Cardiac fibroblast (primary cell): ENCODE results near the gene NFE2L2.

ENCODE experiments used
- DNase-seq, 2 donors: peaks; one replicate each; pipeline versions ENCODE4 v3.0.0 to v3.0.0-alpha.2; 2010; ENCODE audit warnings: low read depth in 2 of 2
- H3K4me3 ChIP-seq, 2 donors: replicated peaks in 1 of 2; 1 replicate in 1 of 2; 2 replicates in 1 of 2; pipeline ENCODE4 v1.5.1; 2011; ENCODE audit warnings: low read depth in 2 of 2, low read length in 2 of 2, mild to moderate bottlenecking in 2 of 2, moderate library complexity in 1 of 2
- TF ChIP-seq, protein P1 (sequence below): IDR thresholded peaks from one replicate; pipeline ENCODE4 v1.5.1; 2011; ENCODE audit warnings: low read depth, mild to moderate bottlenecking, low read length, inconsistent platforms

The NFE2L2 gene

DNA sequence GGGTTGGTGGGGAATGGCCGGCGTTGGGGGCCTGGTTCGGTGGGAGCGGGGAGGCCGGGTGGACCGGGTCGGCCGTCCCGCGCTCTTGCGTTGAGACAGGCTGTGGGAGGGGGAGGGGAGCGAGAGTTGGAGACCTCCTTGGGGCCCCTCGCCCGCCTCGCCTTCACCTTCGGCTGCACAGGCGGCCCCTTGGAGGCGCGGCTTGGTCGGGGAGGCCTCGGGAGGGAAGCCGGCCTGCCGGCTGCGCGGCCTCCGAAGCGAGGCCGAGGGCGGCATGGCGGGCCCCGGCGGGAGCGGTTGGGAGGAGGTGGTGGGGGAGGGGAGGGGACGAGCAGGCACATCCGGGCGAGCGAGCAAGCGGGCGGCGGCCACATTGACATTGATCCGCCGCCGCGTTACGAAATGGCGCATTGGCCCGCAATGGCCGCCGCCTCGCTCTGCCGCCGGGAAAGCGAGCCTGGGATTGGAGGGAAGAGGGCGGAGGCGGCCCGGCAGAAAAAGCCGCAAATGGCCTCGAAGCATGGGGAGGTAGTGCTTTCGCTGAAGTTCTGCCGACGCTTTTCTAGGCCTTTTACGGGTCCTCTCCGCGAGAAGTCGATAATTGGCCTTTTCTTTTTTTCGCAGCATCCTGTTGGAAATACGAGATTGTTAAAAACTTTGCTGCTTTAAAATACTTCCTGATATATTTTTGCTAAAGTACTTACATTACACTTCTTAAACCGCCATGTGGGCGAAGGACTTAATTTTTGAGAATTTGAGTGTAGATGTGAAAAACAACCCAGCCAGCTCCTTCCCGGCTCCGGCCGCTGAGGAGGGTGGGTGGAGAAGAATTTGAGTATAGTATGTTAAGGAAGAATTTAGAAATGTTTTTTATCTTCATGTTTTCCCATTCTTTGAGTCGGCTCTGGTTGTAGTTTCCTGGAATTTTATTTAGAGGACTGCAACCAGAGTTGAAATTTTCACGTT lies 51.4 kb downstream of the NFE2L2 start:
- TF ChIP-seq, protein P1, sequence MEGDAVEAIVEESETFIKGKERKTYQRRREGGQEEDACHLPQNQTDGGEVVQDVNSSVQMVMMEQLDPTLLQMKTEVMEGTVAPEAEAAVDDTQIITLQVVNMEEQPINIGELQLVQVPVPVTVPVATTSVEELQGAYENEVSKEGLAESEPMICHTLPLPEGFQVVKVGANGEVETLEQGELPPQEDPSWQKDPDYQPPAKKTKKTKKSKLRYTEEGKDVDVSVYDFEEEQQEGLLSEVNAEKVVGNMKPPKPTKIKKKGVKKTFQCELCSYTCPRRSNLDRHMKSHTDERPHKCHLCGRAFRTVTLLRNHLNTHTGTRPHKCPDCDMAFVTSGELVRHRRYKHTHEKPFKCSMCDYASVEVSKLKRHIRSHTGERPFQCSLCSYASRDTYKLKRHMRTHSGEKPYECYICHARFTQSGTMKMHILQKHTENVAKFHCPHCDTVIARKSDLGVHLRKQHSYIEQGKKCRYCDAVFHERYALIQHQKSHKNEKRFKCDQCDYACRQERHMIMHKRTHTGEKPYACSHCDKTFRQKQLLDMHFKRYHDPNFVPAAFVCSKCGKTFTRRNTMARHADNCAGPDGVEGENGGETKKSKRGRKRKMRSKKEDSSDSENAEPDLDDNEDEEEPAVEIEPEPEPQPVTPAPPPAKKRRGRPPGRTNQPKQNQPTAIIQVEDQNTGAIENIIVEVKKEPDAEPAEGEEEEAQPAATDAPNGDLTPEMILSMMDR: no peak
- DNase-seq: peak; percentile 90 to 96
- peak overlapping the region; percentile 60 to 62 for H3K4me3 ChIP-seq

DNA sequence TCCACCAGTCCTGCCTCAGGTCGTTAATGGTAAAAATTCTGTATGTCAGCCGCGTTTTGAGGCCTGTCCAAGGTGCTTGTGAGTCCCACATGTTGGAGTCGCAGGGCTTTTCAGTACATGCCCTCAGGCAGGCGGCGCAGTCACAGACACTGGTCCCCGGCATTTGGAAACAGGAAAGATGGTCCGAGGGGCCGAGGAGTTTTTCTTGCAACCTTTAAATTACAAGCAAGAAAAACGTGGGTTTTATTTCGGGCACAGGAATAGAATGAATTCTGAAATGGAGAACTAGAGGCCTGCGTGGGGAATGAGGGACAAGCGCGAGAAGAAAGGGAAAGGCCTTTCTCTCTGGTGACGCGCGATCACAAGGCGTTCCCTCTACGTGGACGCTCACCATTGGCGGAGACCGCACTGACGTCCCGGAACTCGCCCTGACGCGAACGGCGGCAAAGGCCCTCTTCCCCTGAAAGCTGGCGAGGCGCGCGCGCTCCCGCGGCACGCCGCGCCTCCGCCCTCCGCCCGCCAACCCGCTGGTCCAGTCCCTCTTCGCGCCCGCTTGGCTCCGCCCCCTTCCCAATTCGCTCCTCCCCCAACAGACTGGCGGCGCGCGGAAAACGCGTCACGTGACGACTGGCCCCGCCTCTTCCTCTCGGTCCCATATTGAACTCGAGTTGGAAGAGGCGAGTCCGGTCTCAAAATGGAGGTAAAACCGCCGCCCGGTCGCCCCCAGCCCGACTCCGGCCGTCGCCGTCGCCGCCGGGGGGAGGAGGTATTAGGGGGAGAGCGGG lies 52.2 kb downstream of the NFE2L2 start, which contains the start of gene HNRNPA3:
Gene HNRNPA3 (plus strand): TSS at position 689 of the 785 bp plus-strand sequence. CDS start 6 bp downstream, at position 695.
- DNase-seq: peak; percentile 99 to 100
- TF ChIP-seq, protein P1: no peak
- peak within 1 kb of the TSS; percentile 62 to 66 for H3K4me3 ChIP-seq

DNA sequence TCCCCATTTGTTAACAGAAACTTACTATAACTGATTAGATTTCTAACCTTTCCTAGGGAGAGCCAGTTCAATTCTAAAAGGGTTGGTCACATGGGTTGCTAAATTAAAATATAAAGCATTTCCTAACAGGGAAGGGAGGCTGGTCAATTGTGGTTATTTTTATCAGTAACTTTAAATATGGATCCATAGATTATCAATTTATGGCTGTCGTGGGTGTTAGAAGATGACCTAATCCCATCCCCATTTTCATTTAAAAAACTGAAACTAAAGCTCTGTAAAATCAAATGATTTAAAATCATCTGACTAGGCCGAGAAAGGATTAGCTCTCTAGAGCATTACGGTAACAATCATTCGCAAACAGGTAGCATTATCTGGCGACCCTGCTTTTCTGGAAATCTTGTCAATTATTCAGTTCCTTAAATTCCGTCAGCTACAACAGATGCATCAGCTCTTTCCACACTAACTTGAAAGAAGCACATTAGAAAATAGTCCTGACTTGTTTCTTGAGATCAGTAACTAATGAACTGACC lies 52.9 kb downstream of the NFE2L2 start:
- H3K4me3 ChIP-seq: peak overlapping the region; percentile 56 to 66
- TF ChIP-seq, protein P1: no peak
- no peak for DNase-seq

DNA sequence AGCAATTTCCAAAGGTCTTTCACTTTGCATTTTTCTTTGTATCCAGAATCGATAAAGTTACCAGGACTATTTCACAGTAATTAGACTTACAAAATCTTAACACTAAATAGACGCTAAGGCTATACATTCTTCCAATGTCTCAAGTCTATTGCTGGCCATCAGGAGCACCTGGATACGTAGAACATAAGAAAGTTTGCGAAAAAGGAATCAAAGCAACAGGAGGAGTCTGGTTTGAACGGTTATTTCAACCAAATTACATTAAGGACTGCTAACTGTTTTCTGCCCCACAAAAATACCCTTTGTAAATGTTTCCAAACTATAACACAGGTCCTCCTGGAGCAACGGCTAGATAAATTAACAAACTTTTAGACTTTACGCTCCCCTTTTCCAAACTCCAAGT lies 53.4 kb downstream of the NFE2L2 start:
- H3K4me3 ChIP-seq: peak overlapping the region in 1 of 2 donors; percentile 66
- TF ChIP-seq, protein P1: no peak
- DNase-seq: no peak

DNA sequence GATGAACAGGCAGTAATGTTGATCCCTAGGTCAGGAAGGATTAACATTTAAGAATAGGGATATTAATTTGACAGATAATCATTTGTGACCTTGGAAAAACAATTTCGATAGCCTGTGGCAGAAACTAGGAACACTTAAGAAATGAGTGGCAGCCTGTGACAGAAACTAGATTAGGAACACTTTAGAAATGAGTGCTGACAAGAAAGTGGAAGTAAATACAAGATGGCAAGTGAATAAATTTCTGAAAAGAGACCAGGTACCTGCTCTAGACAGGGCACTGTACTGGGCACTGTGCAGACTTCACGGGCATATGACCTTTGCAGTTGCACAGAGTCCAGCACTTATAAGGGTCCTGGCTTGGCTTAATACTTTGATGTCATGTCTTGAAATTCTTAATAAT lies 57.4 kb downstream of the NFE2L2 start:
- no peak for DNase-seq
- TF ChIP-seq, protein P1: no peak
- H3K4me3 ChIP-seq: no peak overlapping the region

DNA sequence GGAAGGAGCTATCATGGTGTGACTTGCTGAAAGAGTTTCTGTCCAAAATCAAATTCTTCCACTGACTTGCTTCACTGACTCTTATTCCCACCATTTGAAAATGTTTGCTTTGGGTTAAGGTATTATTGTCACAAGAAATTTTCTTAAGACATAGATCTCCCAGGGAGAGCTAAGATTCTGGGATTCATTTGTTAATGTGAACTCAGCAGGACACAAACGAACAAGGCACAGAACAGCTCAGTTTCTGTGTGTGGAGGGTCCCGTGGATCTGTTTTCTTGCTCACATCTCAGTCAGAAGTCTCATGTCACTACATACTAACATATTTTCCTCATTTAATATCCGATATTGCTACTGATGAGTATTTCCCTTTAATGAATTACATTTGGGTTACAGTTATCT lies 60.1 kb downstream of the NFE2L2 start:
- H3K4me3 ChIP-seq: no peak overlapping the region
- TF ChIP-seq, protein P1: no peak

More for the DNA sequence above, 60.1 kb downstream of the NFE2L2 start:
- DNase-seq: no peak
